NT2/D1 (cell line): Measurements from ENCODE around the gene PDK1.

Experiments used
- YY1 ChIP-seq: IDR thresholded peaks from 2 replicates; pipeline ENCODE4 v1.6.1; 2011; ENCODE audit not compliant: insufficient read length, insufficient read depth
- ZNF274 ChIP-seq: IDR thresholded peaks from 2 replicates; pipeline ENCODE4 v1.6.1; 2011; ENCODE audit warnings: mild to moderate bottlenecking, low read depth, low read length

GRCh38 chr2:172516299-172516698 lies 39.6 kb upstream of the PDK1 start:
- TF ChIP-seq YY1 (no peak), ZNF274 (no peak)
